Lung (tissue), 12 donors: ENCODE results near the gene AQP12A. TPM values are rescaled to one million over a fixed set of nuclear protein-coding genes. Genes with fewer than 3 reads are reported as not detected.
"Not testable (repeated sequence)": the region's sequence is repeated elsewhere in the genome, so short reads cannot be mapped to it uniquely, and the experiment has no call there.

Experiments
- ATAC-seq: fragments of 200-7000 bp; cut with Tn5 transposase; one replicate; pipeline ENCODE4 v1.9.1; 2020; ENCODE audit warnings: moderate number of reproducible peaks; ENCODE audit not compliant: insufficient read depth, low FRiP score
- DNase-seq, 3 donors: peaks; one replicate each; pipeline ENCODE4 v3.0.0-alpha.2; 2013 to 2017
- H3K27ac ChIP-seq, 2 donors: one replicate each; pipeline ENCODE4 v1.5.1; 2013; ENCODE audit warnings: mild to moderate bottlenecking in 2 of 2, moderate library complexity in 2 of 2, control low read depth in 1 of 2, inconsistent platforms in 1 of 2, low read depth in 1 of 2, low read length in 1 of 2
- H3K27me3 ChIP-seq, 3 donors: one replicate each; pipeline ENCODE4 v1.5.1; 2013; ENCODE audit warnings: low read length in 2 of 3; ENCODE audit not compliant: control insufficient read depth in 3 of 3, insufficient read depth in 3 of 3
- H3K36me3 ChIP-seq, 4 donors: one replicate each; pipeline ENCODE4 v1.5.1; 2013; ENCODE audit warnings: low read length in 4 of 4, mild to moderate bottlenecking in 1 of 4, moderate library complexity in 1 of 4; ENCODE audit not compliant: control insufficient read depth in 4 of 4, insufficient read depth in 4 of 4
- H3K4me1 ChIP-seq, 5 donors: one replicate each; pipeline ENCODE4 v1.5.1; 2013; ENCODE audit warnings: low read length in 5 of 5, mild to moderate bottlenecking in 2 of 5, moderate library complexity in 1 of 5; ENCODE audit not compliant: control insufficient read depth in 5 of 5, insufficient read depth in 5 of 5
- H3K4me3 ChIP-seq: one replicate; pipeline ENCODE4 v1.5.1; 2013; ENCODE audit warnings: mild to moderate bottlenecking, control low read depth, moderate library complexity
- H3K9ac ChIP-seq, 2 donors: one replicate each; pipeline ENCODE4 v1.5.1; 2013; ENCODE audit warnings: low read length in 2 of 2, control low read depth in 1 of 2; ENCODE audit not compliant: insufficient read depth in 1 of 2
- H3K9me3 ChIP-seq, 4 donors: one replicate each; pipeline ENCODE4 v1.5.1; 2013; ENCODE audit warnings: low read length in 3 of 4, mild to moderate bottlenecking in 1 of 4, moderate library complexity in 1 of 4; ENCODE audit not compliant: control insufficient read depth in 4 of 4, insufficient read depth in 3 of 4
- CTCF ChIP-seq: IDR thresholded peaks from 2 replicates; pipeline ENCODE4 v1.5.1; 2012; ENCODE audit warnings: mild to moderate bottlenecking; ENCODE audit errors: control extremely low read depth, extremely low read depth
- WGBS, 2 donors: extraction: QIAGEN DNeasy Blood & Tissue Kit; methylation state at CpG; one replicate each; pipeline ENCODE4 v1.1.7; 2013; 5-methylcytosine and 5-hydroxymethylcytosine counted together
- polyA plus RNA-seq, 2 donors: library from polyadenylated mRNA; stranded (reverse); fragments of 200-250 nt; gene quantifications; one replicate each; pipeline ENCODE4 v1.2.1, GENCODE V29; 2013
- total RNA-seq, 2 donors: library from RNA; depleted of rRNA in 1 of 2; stranded (reverse); fragments of >200 nt in 1 of 2; gene quantifications; one replicate each; pipeline ENCODE4 v1.2.1, GENCODE V29; 2014 to 2021
- donor health status: control.
- donor health status: control.
- donor health status: Bipolar disorder and iron deficiency.
- donor health status: healthy.
- donor health status: DM: yes; HTN: yes; CAD: no.

The AQP12A gene
- total and polyA plus RNA-seq, 4 donors: not detected

GRCh38 chr2:240651185-240651584, 40.5 kb upstream of the AQP12A start:
- Histone ChIP-seq H3K27me3 (peaks cover 3 to 15% (median 6%) of the 10 kb centered on the region in 3 donors), H3K36me3 (no peaks in the 10 kb centered on the region), H3K9ac (no peak overlapping the region), H3K9me3 (peaks cover 0 to 6% (median 0%) of the 10 kb centered on the region in 4 donors), H3K4me1 (no peaks in the 10 kb centered on the region), H3K4me3 (no peak overlapping the region), H3K27ac (no peak overlapping the region)
- no peak for DNase-seq
- ATAC-seq: no peak
- no peak for TF ChIP-seq CTCF
- WGBS, 2 donors: 77 to 84% methylated on average over 3 of the region's 3 CpGs

GRCh38 chr2:240655931-240656886, 35.5 kb upstream of the AQP12A start:
- ATAC-seq: no peak
- Histone ChIP-seq H3K9ac (no peak overlapping the region), H3K36me3 (no peaks in the 10 kb centered on the region), H3K9me3 (peaks cover 0 to 5% (median 0%) of the 10 kb centered on the region in 4 donors), H3K4me1 (no peaks in the 10 kb centered on the region), H3K4me3 (no peak overlapping the region), H3K27me3 (peaks cover 0 to 11% (median 0%) of the 10 kb centered on the region in 3 donors), H3K27ac (no peak overlapping the region)
- 71 to 72% methylated on average over 10 of the region's 10 CpGs for WGBS, 2 donors
- no peak for TF ChIP-seq CTCF
- DNase-seq: no peak

- DNase-seq, H3K9ac ChIP-seq, H3K27ac ChIP-seq, H3K4me3 ChIP-seq, H3K9me3 ChIP-seq, H3K36me3 ChIP-seq, ATAC-seq, H3K27me3 ChIP-seq, H3K4me1 ChIP-seq: not testable (repeated sequence)
- WGBS, 2 donors: 93 to 95% methylated on average over 7 of the region's 7 CpGs
These were observed 31.8 kb upstream of the AQP12A start for GRCh38 chr2:240659883-240660282.

- WGBS, 2 donors: 80 to 90% methylated on average over 3 of the region's 3 CpGs
These were observed 29.0 kb upstream of the AQP12A start for GRCh38 chr2:240662681-240663080.

More at GRCh38 chr2:240662681-240663080, 29.0 kb upstream of the AQP12A start:
- no peak for ATAC-seq
- TF ChIP-seq CTCF: no peak
- Histone ChIP-seq H3K27ac (no peak overlapping the region), H3K36me3 (no peaks in the 10 kb centered on the region), H3K9me3 (peaks cover 4 to 5% (median 4%) of the 10 kb centered on the region in 4 donors), H3K9ac (no peak overlapping the region), H3K4me1 (no peaks in the 10 kb centered on the region), H3K27me3 (peaks cover 0 to 11% (median 8%) of the 10 kb centered on the region in 3 donors), H3K4me3 (no peak overlapping the region)
- DNase-seq: no peak
